GM10266 (cell line): ENCODE measurements around the gene ZNF521.

ENCODE experiments used
- DNase-seq: peaks from one replicate; pipeline ENCODE4 v3.0.0; 2012; ENCODE audit errors: extremely low spot score
- TF ChIP-seq, protein P1 (sequence below): IDR thresholded peaks from 2 replicates; pipeline ENCODE4 v1.5.1; 2012; ENCODE audit warnings: mild to moderate bottlenecking, low read depth; ENCODE audit not compliant: control insufficient read depth, insufficient read depth; ENCODE audit errors: missing control alignments

Gene ZNF521

DNA sequence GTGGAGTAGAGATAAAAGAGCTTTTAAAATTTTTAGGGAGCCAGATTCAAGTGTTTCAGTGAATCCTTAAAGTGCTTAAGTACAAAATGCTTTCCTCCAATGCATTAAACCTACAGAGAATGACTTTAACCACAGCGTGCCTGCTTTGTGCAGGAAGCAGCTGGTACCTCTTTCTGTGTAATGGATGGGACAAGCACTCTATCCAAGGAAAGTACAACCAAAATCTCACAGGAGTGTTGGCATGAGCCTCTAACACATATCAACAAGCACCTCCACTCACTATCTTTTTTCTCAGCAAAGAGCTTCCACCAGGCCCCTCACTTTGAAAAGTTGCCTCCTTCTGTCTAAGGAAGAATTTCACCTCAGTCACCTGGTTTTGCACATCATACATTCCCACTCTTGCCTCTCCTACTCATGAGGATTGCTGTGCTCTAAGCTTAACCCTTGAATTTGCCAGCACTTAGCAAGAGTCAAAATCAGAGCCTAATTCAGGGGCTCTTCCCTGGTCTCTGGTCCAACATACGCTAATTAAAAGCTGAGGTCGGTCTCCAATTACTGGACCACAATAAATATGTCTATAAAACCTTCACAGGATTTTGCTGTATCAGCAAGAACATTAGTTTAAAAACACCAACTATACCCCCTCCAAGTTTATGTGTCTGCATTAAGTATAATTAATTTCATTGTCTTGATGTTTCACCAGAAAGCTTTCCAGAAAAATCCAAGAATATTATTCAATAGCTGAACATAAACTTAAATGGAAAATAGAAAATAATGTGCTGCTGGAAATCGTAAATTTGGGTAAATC, 68.9 kb downstream of the ZNF521 start:
- TF ChIP-seq, protein P1, sequence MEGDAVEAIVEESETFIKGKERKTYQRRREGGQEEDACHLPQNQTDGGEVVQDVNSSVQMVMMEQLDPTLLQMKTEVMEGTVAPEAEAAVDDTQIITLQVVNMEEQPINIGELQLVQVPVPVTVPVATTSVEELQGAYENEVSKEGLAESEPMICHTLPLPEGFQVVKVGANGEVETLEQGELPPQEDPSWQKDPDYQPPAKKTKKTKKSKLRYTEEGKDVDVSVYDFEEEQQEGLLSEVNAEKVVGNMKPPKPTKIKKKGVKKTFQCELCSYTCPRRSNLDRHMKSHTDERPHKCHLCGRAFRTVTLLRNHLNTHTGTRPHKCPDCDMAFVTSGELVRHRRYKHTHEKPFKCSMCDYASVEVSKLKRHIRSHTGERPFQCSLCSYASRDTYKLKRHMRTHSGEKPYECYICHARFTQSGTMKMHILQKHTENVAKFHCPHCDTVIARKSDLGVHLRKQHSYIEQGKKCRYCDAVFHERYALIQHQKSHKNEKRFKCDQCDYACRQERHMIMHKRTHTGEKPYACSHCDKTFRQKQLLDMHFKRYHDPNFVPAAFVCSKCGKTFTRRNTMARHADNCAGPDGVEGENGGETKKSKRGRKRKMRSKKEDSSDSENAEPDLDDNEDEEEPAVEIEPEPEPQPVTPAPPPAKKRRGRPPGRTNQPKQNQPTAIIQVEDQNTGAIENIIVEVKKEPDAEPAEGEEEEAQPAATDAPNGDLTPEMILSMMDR: no peak
- DNase-seq: no peak

DNA sequence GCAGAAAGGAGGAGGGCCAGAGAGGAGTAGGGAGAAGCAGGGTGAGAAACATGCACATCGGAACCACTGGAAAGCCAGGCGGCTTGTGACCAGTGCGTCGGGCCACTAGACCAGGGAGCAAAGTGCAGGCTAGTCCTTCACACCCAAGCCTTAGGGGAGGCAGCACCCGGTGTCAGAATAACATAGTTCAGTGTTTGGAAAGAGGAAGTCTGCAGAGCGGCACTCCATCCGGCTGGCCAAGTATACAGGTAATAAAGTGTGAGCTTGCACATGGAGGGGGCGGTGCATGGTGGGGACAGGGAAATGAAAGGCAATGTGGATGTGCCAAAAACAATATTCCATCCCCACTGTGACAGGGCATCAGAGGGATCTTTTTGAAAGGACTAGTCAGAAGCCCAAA, 69.7 kb downstream of the ZNF521 start:
- DNase-seq: no peak
- TF ChIP-seq, protein P1: no peak

DNA sequence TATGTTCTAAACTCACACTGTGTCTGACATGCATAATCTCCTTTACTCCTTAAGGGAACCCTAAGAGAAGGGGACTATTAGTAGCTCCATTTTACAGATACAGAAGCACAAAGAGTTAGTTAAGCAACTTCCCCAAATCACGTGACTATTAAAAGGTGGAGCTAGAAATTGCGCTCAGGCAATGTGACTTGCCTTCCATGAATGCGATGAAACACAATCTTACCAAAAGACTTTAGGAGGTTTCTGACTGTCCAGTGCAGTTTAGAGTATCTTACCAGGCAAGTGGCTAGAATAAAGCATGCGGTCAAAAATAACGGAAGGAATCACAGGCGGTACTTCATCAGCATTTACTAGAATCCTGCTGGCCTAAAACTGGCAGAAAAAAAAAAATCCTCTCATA, 70.4 kb downstream of the ZNF521 start:
- DNase-seq: no peak
- TF ChIP-seq, protein P1: no peak

DNA sequence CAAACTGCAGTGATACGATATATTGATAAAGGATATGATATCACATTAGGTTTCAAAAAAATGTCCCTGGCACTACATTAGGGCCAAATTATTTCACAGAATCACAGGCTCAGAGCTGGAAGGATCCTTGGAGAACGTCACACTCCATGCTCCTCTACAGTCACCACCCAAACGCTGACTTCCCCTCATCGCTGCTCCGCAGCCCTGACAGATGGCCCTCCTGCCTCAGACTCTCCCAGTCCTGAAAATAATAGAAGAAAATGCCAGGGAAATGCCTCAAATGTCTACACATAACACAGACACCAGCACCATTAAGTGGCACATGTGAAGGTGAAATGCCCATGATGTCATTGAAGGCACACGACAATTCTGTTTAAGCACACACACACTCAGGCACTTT, 72.0 kb downstream of the ZNF521 start:
- no peak for DNase-seq
- TF ChIP-seq, protein P1: no peak

DNA sequence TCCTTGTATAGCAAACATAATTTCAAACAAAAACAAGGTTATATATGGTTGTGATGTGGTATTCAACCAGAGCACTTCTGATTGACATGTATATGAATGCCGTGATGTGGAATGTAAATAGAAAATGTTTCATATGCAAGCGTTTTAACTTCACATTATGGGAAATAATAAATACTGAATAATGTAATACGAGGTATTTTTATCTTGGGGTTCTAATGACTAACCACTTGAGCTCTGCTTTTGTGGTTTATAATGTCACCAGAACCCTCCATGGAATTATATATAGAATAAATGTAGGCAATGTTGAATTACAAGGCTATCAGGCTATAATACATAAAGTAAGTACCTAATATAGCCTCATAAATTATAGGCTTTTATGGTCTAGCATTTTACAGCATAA, 72.4 kb downstream of the ZNF521 start:
- TF ChIP-seq, protein P1: no peak
- DNase-seq: no peak

DNA sequence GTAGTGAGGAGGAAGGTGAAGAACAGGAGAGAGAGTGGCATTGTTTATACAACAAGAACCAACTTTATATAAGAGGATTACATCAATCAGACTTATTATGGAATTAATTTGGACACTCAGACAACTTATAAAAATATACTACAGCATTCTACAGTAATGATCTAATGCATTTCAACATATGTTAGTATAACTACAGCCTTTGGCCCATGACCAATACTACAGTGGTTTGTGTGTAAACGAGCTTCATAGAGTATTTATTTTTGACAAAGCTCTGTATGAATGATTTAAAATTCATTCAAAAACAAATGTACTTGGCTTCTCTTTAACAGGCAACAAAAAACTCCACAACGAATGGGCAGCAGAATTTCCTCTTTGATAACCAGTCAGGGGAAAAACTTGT, 72.8 kb downstream of the ZNF521 start:
- TF ChIP-seq, protein P1: no peak
- DNase-seq: no peak

DNA sequence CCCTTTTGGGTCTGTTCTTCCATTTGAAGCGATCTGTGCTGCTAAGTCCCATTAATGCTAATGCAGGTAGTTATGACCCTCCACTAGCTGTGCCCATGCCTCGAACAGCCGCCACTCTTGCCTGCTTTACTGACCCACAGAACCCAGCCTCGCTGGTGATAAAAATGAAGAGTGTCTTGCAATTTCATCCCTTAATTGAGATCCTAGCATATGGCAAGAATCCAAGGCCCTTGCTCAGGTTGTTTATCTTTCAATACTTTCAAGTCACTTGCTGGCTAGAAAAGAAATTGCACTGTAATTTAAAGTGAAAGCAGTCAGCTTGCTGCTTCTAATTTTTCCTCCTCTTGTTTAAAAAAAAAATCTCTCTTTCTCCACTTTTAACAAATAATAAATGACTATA, 73.6 kb downstream of the ZNF521 start:
- TF ChIP-seq, protein P1: no peak
- no peak for DNase-seq
